Measurements from ENCODE around the gene PDP2. TPM values are rescaled to one million over a fixed set of nuclear protein-coding genes. Genes with fewer than 3 reads are reported as not detected.

The PDP2 gene
- total RNA-seq, 2 donors from 2014 or later, result 4.4 to 6.9 TPM

- DNase-seq, result no peak
- intact Hi-C loops (cut with DNase I), result no loop called here
- Histone ChIP-seq H3K4me3 (no peak overlapping the region), H3K27me3 (peaks cover 0 to 4% of the 10 kb centered on the region in 2 donors), H3K36me3 (replicated peaks in 1 of 2; ENCODE audit: insufficient read depth in 1 of 2, low read depth in 2 of 2) (no peaks in the 10 kb centered on the region), H3K4me1 (peaks cover under 1% of the 10 kb centered on the region), H3K9me3 (no peaks in the 10 kb centered on the region), H3K27ac (no peak overlapping the region)
- 85 to 91% methylated on average over 10 to 13 of the region's 14 CpGs for WGBS, 2 donors
- no peak for ATAC-seq
- no peak for TF ChIP-seq POLR2A (IDR thresholded peaks at IDR 0.05)
- no peak for TF ChIP-seq CTCF (IDR thresholded peaks at IDR 0.05)
Measured at GRCh38 chr16:66850115-66850815, 30.1 kb upstream of the PDP2 start.

GRCh38 chr16:66851166-66851964, 28.9 kb upstream of the PDP2 start:
- no peak for ATAC-seq
- Histone ChIP-seq H3K4me3 (no peak overlapping the region), H3K9me3 (no peaks in the 10 kb centered on the region), H3K4me1 (no peaks in the 10 kb centered on the region), H3K36me3 (replicated peaks in 1 of 2; ENCODE audit: insufficient read depth in 1 of 2, low read depth in 2 of 2) (no peaks in the 10 kb centered on the region), H3K27ac (no peak overlapping the region), H3K27me3 (no peaks in the 10 kb centered on the region)
- 85 to 89% methylated on average over 6 to 13 of the region's 13 CpGs for WGBS, 2 donors
- no peak for TF ChIP-seq CTCF (IDR thresholded peaks at IDR 0.05)
- no peak for TF ChIP-seq POLR2A (IDR thresholded peaks at IDR 0.05)
- DNase-seq, result no peak
- intact Hi-C loops (cut with DNase I), result no loop called here

GRCh38 chr16:66853261-66854139, 26.8 kb upstream of the PDP2 start:
- DNase-seq (no peak), ATAC-seq (no peak)
- Histone ChIP-seq H3K9me3 (no peaks in the 10 kb centered on the region), H3K27ac (no peak overlapping the region), H3K27me3 (no peaks in the 10 kb centered on the region), H3K36me3 (replicated peaks in 1 of 2; ENCODE audit: insufficient read depth in 1 of 2, low read depth in 2 of 2) (no peaks in the 10 kb centered on the region), H3K4me1 (no peaks in the 10 kb centered on the region), H3K4me3 (no peak overlapping the region)
- TF ChIP-seq POLR2A (IDR thresholded peaks at IDR 0.05) (no peak), CTCF (IDR thresholded peaks at IDR 0.05) (no peak)
- 77 to 78% methylated on average over 6 to 15 of the region's 15 CpGs for WGBS, 2 donors
- intact Hi-C loops (cut with DNase I), result no loop called here

- no peak overlapping the region for H3K27ac ChIP-seq
- H3K4me3 ChIP-seq, result no peak overlapping the region
- WGBS, 2 donors, result 91 to 95% methylated on average over 5 to 6 of the region's 6 CpGs
- no peak for DNase-seq
- no peaks in the 10 kb centered on the region for H3K9me3 ChIP-seq
- no peaks in the 10 kb centered on the region for H3K4me1 ChIP-seq
- no peak for ATAC-seq
- H3K27me3 ChIP-seq, result no peaks in the 10 kb centered on the region
- H3K36me3 ChIP-seq (replicated peaks in 1 of 2; ENCODE audit: insufficient read depth in 1 of 2, low read depth in 2 of 2), result no peaks in the 10 kb centered on the region
- TF ChIP-seq CTCF (IDR thresholded peaks at IDR 0.05), result no peak
- no peak for TF ChIP-seq POLR2A (IDR thresholded peaks at IDR 0.05)
- intact Hi-C loops (cut with DNase I), result no loop called here
Measured at GRCh38 chr16:66856184-66856730, 24.1 kb upstream of the PDP2 start.

Measured in body of pancreas (tissue), 4 donors.